ENCODE data around the gene CDON. TPM values are rescaled to one million over a fixed set of nuclear protein-coding genes. Genes with fewer than 3 reads are reported as not detected.
"Not testable (repeated sequence)": the region's sequence is repeated elsewhere in the genome, so short reads cannot be mapped to it uniquely, and the experiment has no call there.

Gene CDON
- total and polyA plus RNA-seq, 9 donors: 12.5 to 42.1 (median 23.3) TPM

GRCh38 chr11:126048197-126048596, 14.5 kb downstream of the CDON start:
- H3K9me3 ChIP-seq (replicated peaks; ENCODE audit: control insufficient read depth, low read depth, low read length): no peaks in the 10 kb centered on the region
- no CpG with 5 or more reads among the region's 5 CpGs for WGBS (ENCODE audit: insufficient coverage)
- H3K27me3 ChIP-seq (ENCODE audit: control insufficient read depth, insufficient read depth, low read length): no peaks in the 10 kb centered on the region
- no peaks in the 10 kb centered on the region for H3K36me3 ChIP-seq (ENCODE audit: control insufficient read depth, insufficient read depth, low read length)
- peaks cover 4% of the 10 kb centered on the region for H3K4me1 ChIP-seq (ENCODE audit: control insufficient read depth, insufficient read depth, low read length)
- no peak overlapping the region for H3K27ac ChIP-seq (ENCODE audit: low read length)
- no peak for DNase-seq
- H3K4me3 ChIP-seq (ENCODE audit: low read length): no peak overlapping the region

DNA sequence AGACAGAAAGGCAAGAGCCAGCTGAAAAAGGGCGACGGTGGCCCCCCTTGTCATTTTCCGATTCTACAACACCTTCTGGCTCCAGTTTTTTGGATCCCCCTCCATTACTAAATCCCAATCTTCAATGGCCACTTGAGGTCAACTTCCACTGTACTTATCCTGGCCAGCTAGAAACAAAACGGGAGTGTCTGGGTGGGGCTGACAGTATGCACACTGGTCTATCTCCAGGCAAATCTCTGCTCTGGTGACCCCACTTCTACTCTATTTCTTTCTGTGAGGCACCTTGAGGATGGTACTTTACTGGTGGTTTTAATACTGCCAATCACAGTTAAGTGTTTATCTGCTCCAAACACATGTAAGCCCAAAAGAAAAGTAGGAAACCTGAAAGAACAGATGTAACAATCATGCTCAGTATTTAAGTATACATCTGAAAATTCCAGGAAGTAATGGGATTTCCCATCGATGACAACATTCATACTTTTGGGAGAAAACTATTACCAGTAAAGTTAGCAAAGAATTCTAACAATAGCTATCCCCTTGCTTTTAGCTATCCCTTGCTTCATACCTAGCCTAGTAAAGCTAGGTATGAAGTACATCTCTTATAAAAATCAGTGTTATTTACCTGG, 16.0 kb downstream of the CDON start:
- H3K36me3 ChIP-seq (ENCODE audit: control insufficient read depth, insufficient read depth, low read length): no peaks in the 10 kb centered on the region
- no peak for DNase-seq
- WGBS (ENCODE audit: insufficient coverage): 44% methylated on average over 3 of the region's 5 CpGs
- H3K4me3 ChIP-seq (ENCODE audit: low read length): no peak overlapping the region
- peaks cover 4% of the 10 kb centered on the region for H3K4me1 ChIP-seq (ENCODE audit: control insufficient read depth, insufficient read depth, low read length)
- H3K9me3 ChIP-seq (replicated peaks; ENCODE audit: control insufficient read depth, low read depth, low read length): no peaks in the 10 kb centered on the region
- H3K27ac ChIP-seq (ENCODE audit: low read length): no peak overlapping the region
- H3K27me3 ChIP-seq (ENCODE audit: control insufficient read depth, insufficient read depth, low read length): no peaks in the 10 kb centered on the region

DNA sequence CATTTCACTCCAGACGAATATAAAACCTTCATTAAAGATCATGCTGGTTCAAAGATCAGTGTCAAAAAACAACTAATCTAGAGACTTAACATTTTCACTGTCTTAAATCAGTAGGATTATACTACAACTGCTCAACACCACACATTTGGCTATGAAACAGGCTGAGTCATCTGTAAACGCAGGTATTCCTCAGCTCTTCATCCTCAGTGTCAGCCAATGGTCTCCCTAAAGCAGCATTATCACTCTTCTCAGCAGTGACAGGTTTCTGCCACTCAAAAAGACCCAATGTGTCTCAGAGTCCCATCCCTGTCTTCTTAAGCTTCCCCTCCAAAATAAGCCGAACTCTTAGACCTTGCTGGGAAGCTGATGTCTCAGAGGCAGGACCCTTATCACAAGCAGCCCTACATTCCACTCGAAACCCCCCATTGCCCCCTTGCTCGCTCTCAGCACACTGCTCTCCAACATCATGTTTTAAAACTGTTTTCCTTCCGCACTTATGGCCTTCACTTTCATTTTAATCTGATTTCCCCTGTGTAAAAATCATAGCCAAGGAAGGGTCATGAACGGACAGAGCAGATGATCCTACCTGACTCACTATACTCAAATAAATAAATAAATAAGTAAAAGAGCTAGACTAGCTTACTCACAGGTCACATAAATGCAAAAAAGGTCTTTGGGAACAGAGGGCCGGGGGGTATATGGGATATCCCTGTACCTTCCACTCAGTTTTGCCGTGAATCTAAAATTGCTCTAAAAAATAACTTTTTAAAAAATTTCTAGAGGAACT, 23.0 kb downstream of the CDON start:
- H3K9me3 ChIP-seq (replicated peaks; ENCODE audit: control insufficient read depth, low read depth, low read length): no peaks in the 10 kb centered on the region
- no peak overlapping the region for H3K4me3 ChIP-seq (ENCODE audit: low read length)
- DNase-seq: no peak
- peaks cover 6% of the 10 kb centered on the region for H3K4me1 ChIP-seq (ENCODE audit: control insufficient read depth, insufficient read depth, low read length)
- no peaks in the 10 kb centered on the region for H3K36me3 ChIP-seq (ENCODE audit: control insufficient read depth, insufficient read depth, low read length)
- H3K27me3 ChIP-seq (ENCODE audit: control insufficient read depth, insufficient read depth, low read length): no peaks in the 10 kb centered on the region
- peak overlapping the region; percentile 15 for H3K27ac ChIP-seq (ENCODE audit: low read length)
- WGBS (ENCODE audit: insufficient coverage): 48% methylated on average over 3 of the region's 9 CpGs

- Histone ChIP-seq H3K4me3 (ENCODE audit: low read length) (no peak overlapping the region), H3K9me3 (replicated peaks; ENCODE audit: control insufficient read depth, low read depth, low read length) (no peaks in the 10 kb centered on the region), H3K27me3 (ENCODE audit: control insufficient read depth, insufficient read depth, low read length) (no peaks in the 10 kb centered on the region), H3K27ac (ENCODE audit: low read length) (peak overlapping the region; percentile 48), H3K36me3 (ENCODE audit: control insufficient read depth, insufficient read depth, low read length) (no peaks in the 10 kb centered on the region), H3K4me1 (ENCODE audit: control insufficient read depth, insufficient read depth, low read length) (peaks cover 14% of the 10 kb centered on the region)
- DNase-seq: no peak
- whole genome bisulfite sequencing (ENCODE audit: insufficient coverage): 81% methylated on average over 2 of the region's 5 CpGs
Observed at GRCh38 chr11:126035718-126036117, 26.9 kb downstream of the CDON start.

GRCh38 chr11:126034933-126035425, 27.7 kb downstream of the CDON start:
- Histone ChIP-seq H3K9me3 (replicated peaks; ENCODE audit: control insufficient read depth, low read depth, low read length) (no peaks in the 10 kb centered on the region), H3K36me3 (ENCODE audit: control insufficient read depth, insufficient read depth, low read length) (no peaks in the 10 kb centered on the region), H3K4me1 (ENCODE audit: control insufficient read depth, insufficient read depth, low read length) (peaks cover 14% of the 10 kb centered on the region), H3K4me3 (ENCODE audit: low read length) (no peak overlapping the region), H3K27me3 (ENCODE audit: control insufficient read depth, insufficient read depth, low read length) (no peaks in the 10 kb centered on the region), H3K27ac (ENCODE audit: low read length) (peak overlapping the region; percentile 48)
- peak; percentile 67 for DNase-seq
- 50% methylated on average over 1 of the region's 5 CpGs for WGBS (ENCODE audit: insufficient coverage)

DNA sequence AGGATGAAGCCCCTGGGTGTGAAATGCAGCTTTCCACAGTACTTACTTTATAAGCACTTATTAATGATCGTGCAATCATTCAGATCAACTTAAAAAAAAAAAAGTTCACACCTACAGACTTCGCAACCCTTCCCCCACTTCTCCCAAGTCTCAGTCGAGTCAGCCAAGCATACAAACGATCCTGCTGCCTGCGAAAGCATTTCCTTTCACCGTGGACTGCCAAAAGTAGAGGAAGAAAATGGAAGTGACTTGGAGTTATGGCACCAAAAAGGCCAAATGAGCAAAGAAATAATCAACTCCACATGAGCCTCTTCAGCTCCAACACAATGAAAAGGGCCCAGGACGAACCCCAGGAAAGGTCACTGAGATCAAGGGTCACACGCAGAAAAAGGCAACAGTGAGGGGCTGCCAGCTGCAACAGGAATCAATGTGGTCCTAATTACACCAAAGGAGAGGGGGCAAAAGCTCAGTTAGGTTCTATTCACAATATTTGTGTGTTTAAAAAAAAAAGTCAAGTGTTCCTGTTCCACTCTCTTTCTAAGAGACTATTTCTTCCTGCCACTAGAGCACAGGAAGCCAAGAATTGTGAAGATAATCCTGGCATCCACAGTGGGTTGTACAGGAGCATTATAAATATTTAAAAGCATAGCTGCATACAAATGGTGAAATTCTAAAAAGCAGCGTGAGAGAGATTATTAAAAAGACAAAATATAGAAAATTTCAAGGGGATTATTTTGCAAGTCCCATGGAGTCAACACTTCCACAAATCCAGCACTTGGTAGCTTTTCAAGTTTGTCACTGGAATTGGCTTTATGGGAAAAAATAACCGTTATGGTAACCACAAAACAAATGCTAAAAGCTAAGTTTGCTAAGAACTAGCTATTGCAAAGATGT, 28.4 kb downstream of the CDON start:
- H3K4me1 ChIP-seq (ENCODE audit: control insufficient read depth, insufficient read depth, low read length): peaks cover 16% of the 10 kb centered on the region
- 4% methylated on average over 3 of the region's 10 CpGs for WGBS (ENCODE audit: insufficient coverage)
- no peak overlapping the region for H3K4me3 ChIP-seq (ENCODE audit: low read length)
- H3K27ac ChIP-seq (ENCODE audit: low read length): peak overlapping the region; percentile 48
- DNase-seq: peak; percentile 90
- no peaks in the 10 kb centered on the region for H3K9me3 ChIP-seq (replicated peaks; ENCODE audit: control insufficient read depth, low read depth, low read length)
- no peaks in the 10 kb centered on the region for H3K36me3 ChIP-seq (ENCODE audit: control insufficient read depth, insufficient read depth, low read length)
- H3K27me3 ChIP-seq (ENCODE audit: control insufficient read depth, insufficient read depth, low read length): no peaks in the 10 kb centered on the region

DNA sequence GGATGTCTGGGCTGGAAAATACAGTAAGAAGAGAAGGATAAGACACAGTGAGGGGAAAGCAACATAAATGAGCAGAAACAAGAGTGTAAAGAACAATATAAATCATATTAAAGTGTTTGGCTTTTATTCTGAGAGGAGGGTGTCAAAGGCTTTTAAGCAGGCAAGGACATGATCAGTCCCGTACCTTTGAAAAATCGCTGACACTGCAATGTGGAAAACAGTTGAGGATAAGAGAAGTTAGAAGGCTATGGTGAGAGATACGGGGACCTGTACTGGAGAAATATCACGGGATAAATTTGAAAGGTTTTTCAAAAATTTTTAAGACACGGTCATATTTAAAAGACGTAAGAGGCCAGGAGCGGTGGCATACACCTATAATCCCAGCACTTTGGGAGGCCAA, 30.3 kb downstream of the CDON start:
- no peak for DNase-seq
- Histone ChIP-seq H3K27me3 (ENCODE audit: control insufficient read depth, insufficient read depth, low read length) (no peaks in the 10 kb centered on the region), H3K36me3 (ENCODE audit: control insufficient read depth, insufficient read depth, low read length) (no peaks in the 10 kb centered on the region), H3K4me3 (ENCODE audit: low read length) (no peak overlapping the region), H3K27ac (ENCODE audit: low read length) (no peak overlapping the region), H3K4me1 (ENCODE audit: control insufficient read depth, insufficient read depth, low read length) (peaks cover 16% of the 10 kb centered on the region), H3K9me3 (replicated peaks; ENCODE audit: control insufficient read depth, low read depth, low read length) (no peaks in the 10 kb centered on the region)
- WGBS (ENCODE audit: insufficient coverage): 96% methylated on average over 7 of the region's 7 CpGs

DNA sequence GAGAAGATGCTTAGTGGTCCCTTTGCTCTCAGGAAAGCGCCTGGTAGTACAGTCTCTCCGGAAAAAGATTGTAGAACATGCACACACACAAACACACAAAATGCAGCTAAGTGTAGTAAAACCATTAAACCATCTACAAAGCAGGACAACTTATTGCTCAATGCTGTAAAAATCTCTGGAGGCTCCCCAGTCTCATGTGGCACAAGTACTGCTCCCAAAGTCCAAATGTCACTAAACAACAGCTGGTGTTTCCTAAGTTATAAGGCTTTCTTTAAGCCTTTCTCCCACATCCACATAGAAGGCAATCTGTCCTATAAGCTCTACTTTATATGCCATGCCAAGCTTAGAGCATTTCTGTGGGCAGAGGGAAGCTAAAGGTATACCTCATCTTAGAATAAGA, 32.9 kb downstream of the CDON start:
- WGBS (ENCODE audit: insufficient coverage): no CpG with 5 or more reads among the region's 2 CpGs
- peaks cover 12% of the 10 kb centered on the region for H3K4me1 ChIP-seq (ENCODE audit: control insufficient read depth, insufficient read depth, low read length)
- DNase-seq: no peak
- no peak overlapping the region for H3K27ac ChIP-seq (ENCODE audit: low read length)
- H3K36me3 ChIP-seq (ENCODE audit: control insufficient read depth, insufficient read depth, low read length): no peaks in the 10 kb centered on the region
- no peaks in the 10 kb centered on the region for H3K27me3 ChIP-seq (ENCODE audit: control insufficient read depth, insufficient read depth, low read length)
- no peak overlapping the region for H3K4me3 ChIP-seq (ENCODE audit: low read length)
- no peaks in the 10 kb centered on the region for H3K9me3 ChIP-seq (replicated peaks; ENCODE audit: control insufficient read depth, low read depth, low read length)

DNA sequence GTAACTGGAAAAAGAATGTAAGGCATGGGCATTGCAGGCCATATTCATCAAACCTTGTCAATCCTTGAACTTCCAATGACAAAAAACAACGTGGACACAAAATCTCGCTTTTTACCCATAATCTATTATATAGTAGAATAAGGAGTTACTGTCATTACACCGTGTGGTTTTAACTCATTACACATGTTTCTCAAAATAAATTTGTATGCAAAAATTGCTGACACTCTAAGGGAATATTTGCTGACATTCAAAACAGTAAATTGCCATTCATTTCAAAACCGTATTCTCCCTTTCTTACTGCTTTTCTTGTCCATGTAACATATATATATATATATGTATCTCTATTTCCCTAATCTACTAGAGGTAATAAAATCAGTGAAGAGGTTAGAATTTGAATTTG, 33.4 kb downstream of the CDON start:
- H3K9me3 ChIP-seq (replicated peaks; ENCODE audit: control insufficient read depth, low read depth, low read length): no peaks in the 10 kb centered on the region
- no peak for DNase-seq
- no CpG with 5 or more reads among the region's 4 CpGs for WGBS (ENCODE audit: insufficient coverage)
- no peaks in the 10 kb centered on the region for H3K27me3 ChIP-seq (ENCODE audit: control insufficient read depth, insufficient read depth, low read length)
- no peak overlapping the region for H3K4me3 ChIP-seq (ENCODE audit: low read length)
- no peaks in the 10 kb centered on the region for H3K36me3 ChIP-seq (ENCODE audit: control insufficient read depth, insufficient read depth, low read length)
- peaks cover 10% of the 10 kb centered on the region for H3K4me1 ChIP-seq (ENCODE audit: control insufficient read depth, insufficient read depth, low read length)
- no peak overlapping the region for H3K27ac ChIP-seq (ENCODE audit: low read length)

DNA sequence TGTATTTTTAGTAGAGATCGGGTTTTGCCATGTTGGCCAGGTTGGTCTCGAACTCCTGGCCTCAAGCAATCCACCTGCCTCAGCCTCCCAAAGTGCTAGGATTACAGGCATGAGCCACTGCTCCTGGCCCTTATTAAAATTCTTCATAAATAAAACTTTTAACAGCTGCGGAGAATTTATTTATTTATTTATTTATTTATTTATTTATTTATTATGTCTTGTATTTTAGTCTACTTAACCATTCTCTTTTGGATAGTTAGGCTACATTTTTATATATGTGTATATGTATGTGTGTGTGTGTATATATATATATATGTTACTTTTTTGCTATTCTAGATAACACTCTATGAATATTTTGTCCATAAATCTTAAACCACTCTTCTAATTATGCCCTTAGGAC, 34.1 kb downstream of the CDON start:
- not testable (repeated sequence) for H3K36me3 ChIP-seq (ENCODE audit: control insufficient read depth, insufficient read depth, low read length); H3K27me3 ChIP-seq (ENCODE audit: control insufficient read depth, insufficient read depth, low read length); H3K9me3 ChIP-seq (replicated peaks; ENCODE audit: control insufficient read depth, low read depth, low read length); H3K27ac ChIP-seq (ENCODE audit: low read length); DNase-seq; H3K4me3 ChIP-seq (ENCODE audit: low read length); H3K4me1 ChIP-seq (ENCODE audit: control insufficient read depth, insufficient read depth, low read length)
- 100% methylated on average over 1 of the region's 3 CpGs for WGBS (ENCODE audit: insufficient coverage)
